SK-MEL-5 (cell line): Measurements from ENCODE around the gene PDE9A. TPM values are rescaled to one million over a fixed set of nuclear protein-coding genes. Genes with fewer than 3 reads are reported as not detected.

Source experiments
- DNase-seq: peaks from one replicate; pipeline ENCODE4 v3.0.0-alpha.2; 2016; ENCODE audit warnings: low read depth, low spot score
- in situ Hi-C: cut with HindIII; loops from 2 replicates; pipeline ENCODE4 v1.10.0; 2016; ENCODE audit warnings: low sequenced_read_pairs, high pct_unique_total_duplicates, low pct_unique_long_range_greater_than_20kb
- total RNA-seq: library from RNA; depleted of rRNA; stranded (reverse); fragments of >200 nt; shearing (Covaris generic); gene quantifications from 2 replicates; pipeline ENCODE4 v1.2.3, GENCODE V29; 2014

PDE9A gene
- total RNA-seq, 1 experiment from 2014 or later = 2.9 TPM

GRCh38 chr21:42761776-42762335 lies 108.4 kb downstream of the PDE9A start:
- in situ Hi-C loops = no loop called here

GRCh38 chr21:42763581-42764442 lies 110.4 kb downstream of the PDE9A start:
- in situ Hi-C loops = no loop called here

More at GRCh38 chr21:42761776-42762335, 108.4 kb downstream of the PDE9A start:
- no peak for DNase-seq

DNA sequence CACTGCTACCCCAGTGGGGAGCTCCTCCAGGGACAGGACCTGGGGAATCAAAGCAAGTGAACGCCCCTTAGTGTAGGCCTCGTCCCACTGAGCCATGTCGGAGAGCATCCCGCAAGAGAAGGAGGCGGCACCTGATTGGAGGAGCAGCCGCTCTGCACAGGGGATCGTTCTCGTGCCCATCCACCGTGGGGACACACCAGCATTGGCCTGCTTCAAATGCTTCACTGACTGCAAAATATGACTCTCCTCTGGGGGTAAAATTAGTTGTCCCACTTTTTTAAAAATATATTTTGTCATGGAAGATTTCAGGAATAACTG lies 111.0 kb downstream of the PDE9A start:
- in situ Hi-C loops = no loop called here
- no peak for DNase-seq

More at GRCh38 chr21:42763581-42764442, 110.4 kb downstream of the PDE9A start:
- no peak for DNase-seq

- in situ Hi-C loops = no loop called here
- no peak for DNase-seq
Observed at GRCh38 chr21:42764883-42765282, 111.5 kb downstream of the PDE9A start.

GRCh38 chr21:42765656-42766055 lies 112.2 kb downstream of the PDE9A start:
- no peak for DNase-seq
- in situ Hi-C loops = no loop called here

- in situ Hi-C loops = no loop called here
- no peak for DNase-seq
Observed at GRCh38 chr21:42766739-42767560, 113.5 kb downstream of the PDE9A start.

- no peak for DNase-seq
- in situ Hi-C loops = no loop called here
Observed at GRCh38 chr21:42767561-42767835, 114.1 kb downstream of the PDE9A start.

GRCh38 chr21:42768324-42769121 lies 115.1 kb downstream of the PDE9A start:
- no peak for DNase-seq
- in situ Hi-C loops = no loop called here

GRCh38 chr21:42769183-42769819 lies 115.9 kb downstream of the PDE9A start:
- in situ Hi-C loops = no loop called here
- no peak for DNase-seq

DNA sequence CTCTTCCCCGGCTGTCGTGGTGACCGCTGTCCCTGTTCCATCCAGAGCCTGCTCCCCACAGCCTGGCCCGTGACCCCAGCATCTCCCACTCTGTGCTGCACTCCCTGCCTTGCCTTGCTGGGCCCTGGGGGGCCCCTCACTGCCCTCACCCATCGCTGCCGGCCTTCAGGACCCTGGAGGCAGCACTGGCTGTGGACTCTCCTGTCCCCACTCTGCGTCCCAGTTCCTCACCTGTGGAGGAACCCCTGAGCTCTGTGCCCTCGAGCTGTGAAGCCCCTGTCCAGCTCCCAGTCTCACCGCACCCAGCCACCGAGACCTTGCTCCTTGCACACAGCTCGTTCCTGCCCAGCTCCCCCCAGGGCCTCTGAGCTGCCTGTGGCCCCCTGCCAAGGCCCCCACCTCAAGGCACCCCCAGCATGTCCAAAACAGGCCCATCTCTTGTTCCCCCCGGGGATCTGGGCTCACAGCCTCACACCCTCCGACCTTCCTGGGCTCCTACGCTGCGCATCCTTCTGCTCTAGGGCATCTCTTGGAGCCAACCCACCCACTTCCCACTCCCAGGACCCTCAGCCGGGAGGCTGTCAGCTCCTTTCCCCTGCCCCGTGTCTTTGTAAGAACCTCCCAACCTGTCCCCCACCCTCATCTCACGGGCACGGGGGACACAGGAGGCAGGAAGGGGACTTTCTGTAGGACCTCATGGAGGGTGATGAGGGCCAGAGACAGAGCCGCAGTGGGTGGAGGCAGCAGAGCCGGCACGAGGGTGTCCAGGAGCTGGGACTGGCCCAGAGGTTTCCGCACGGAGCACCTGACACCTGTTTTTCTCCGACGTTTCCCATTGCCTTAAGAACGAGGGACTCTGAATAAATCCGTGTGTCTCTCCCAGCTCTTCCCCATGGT lies 116.6 kb downstream of the PDE9A start:
- no peak for DNase-seq
- in situ Hi-C loops = no loop called here

GRCh38 chr21:42770717-42771502 lies 117.5 kb downstream of the PDE9A start:
- in situ Hi-C loops = no loop called here
- DNase-seq = no peak

DNA sequence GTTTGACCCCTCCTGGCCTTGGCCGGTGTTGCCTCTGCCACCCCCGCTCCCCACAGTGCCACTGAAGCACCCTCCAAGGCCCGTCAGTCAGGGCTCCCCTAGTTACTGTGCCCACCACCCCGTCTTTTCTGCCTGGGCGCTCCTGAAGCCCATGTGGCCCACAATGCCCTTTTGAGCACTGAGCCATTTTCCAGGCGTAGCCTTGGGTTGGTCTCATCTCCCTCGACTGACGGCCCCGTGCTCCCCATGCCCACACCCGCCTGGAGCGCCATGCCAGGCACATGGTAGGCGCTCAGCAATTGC lies 118.0 kb downstream of the PDE9A start:
- in situ Hi-C loops = no loop called here

DNA sequence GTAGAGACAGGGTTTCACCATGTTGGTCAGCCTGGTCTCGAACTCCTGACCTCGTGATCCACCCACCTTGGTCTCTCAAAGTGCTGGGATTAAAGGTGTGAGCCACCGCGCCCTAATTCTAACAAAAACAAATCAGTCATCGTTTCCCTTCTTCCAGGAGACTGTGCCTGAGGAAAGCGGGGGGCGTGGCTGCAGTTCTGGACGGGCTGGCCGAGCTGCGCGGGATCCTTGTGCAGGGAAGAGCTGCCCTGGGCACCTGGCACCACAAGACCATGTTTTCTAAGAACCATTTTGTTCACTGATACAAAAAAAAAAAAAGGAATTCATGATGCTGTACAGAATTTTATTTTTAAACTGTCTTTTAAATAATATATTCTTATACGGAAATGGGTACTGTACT lies 121.7 kb downstream of the PDE9A start:
- DNase-seq = no peak
- in situ Hi-C loops = no loop called here

More for the DNA sequence above, 118.0 kb downstream of the PDE9A start:
- DNase-seq = no peak

- no peak for DNase-seq
- in situ Hi-C loops = no loop called here
Observed at GRCh38 chr21:42775891-42776290, 122.5 kb downstream of the PDE9A start.

DNA sequence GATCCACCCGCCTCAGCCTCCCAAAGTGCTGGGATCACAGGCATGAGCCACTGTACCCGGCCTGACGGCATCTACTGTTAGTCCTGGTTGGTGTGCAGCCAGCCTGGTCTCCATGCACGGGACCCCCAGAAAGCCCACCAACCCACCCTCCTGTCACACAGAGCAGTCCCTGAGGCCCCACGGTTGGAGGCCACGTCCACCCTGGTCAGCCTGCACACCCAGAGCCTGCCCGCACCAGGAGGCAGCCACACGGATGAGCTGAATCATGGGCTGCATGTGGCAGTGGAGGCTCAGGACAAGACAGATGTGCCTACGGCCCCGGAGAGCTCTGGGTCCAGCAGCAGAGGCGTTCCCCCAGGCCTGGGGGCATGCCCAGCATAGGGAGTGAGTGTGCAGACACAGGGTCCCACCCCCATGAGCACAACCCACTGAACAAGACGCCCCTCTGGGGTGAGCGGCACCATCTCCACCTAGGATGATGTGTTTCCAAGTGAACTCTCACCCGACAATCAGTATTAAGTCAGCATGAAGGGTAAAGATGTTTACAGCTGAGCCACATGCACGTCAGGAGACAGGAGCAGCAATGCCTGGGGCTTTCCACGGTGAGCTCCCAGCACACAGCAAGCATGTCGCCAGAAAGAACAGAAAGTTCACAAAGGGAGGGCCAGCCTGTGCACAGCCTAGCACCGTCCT lies 123.8 kb downstream of the PDE9A start:
- in situ Hi-C loops = no loop called here
- DNase-seq = peak; percentile 45
